Measurements from ENCODE around the gene C18orf63.

DNA sequence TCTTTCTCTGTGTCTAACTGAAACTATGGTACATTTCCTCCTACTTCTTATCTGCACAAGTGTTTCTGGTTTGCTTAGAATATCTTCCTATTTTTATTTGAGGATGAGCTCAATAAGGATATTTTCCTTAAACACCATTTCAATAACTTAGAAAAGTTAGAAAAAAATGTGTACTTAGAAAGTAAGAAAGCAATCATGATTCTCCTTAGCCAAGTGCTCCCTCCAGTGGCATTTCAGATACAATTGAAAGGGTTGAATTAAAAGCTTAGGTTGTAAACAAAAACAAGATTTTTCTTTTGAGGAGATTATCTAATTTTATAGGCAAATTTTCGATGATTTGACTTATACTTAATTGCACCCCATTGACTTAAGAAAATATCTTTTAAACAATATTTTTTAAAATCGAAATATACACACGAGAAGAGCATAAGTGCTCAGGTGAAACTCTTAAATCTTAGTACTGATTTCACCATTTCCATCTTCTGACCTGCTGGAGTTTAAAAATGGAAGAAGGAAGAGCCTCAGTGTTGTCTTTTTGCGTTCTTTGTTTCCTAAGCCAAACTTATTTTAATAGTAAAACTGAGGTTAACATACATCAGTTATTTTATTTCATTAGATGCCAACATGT lies 26.9 kb downstream of the C18orf63 start:
- TF ChIP-seq, protein P1, sequence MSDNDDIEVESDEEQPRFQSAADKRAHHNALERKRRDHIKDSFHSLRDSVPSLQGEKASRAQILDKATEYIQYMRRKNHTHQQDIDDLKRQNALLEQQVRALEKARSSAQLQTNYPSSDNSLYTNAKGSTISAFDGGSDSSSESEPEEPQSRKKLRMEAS (IDR thresholded peaks at IDR 0.05; ENCODE audit: insufficient read depth, insufficient read length) = no peak
- TF ChIP-seq, protein P2, sequence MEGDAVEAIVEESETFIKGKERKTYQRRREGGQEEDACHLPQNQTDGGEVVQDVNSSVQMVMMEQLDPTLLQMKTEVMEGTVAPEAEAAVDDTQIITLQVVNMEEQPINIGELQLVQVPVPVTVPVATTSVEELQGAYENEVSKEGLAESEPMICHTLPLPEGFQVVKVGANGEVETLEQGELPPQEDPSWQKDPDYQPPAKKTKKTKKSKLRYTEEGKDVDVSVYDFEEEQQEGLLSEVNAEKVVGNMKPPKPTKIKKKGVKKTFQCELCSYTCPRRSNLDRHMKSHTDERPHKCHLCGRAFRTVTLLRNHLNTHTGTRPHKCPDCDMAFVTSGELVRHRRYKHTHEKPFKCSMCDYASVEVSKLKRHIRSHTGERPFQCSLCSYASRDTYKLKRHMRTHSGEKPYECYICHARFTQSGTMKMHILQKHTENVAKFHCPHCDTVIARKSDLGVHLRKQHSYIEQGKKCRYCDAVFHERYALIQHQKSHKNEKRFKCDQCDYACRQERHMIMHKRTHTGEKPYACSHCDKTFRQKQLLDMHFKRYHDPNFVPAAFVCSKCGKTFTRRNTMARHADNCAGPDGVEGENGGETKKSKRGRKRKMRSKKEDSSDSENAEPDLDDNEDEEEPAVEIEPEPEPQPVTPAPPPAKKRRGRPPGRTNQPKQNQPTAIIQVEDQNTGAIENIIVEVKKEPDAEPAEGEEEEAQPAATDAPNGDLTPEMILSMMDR (IDR thresholded peaks at IDR 0.05; ENCODE audit: extremely low read depth in 1 of 2, insufficient read depth in 1 of 2, low read depth in 1 of 2, low read length in 2 of 2) = peak; percentile 24 to 25
- no peak for TF ChIP-seq POLR2A (IDR thresholded peaks at IDR 0.05; ENCODE audit: low read depth, low read length)
- no peak for TF ChIP-seq EZH2 (IDR thresholded peaks at IDR 0.05; ENCODE audit: borderline replicate concordance, low read depth, low read length, severe bottlenecking)
- TF ChIP-seq FOS (IDR thresholded peaks at IDR 0.05; ENCODE audit: borderline replicate concordance, insufficient read depth, low read length) = no peak
- TF ChIP-seq POLR2AphosphoS5 (IDR thresholded peaks at IDR 0.05; ENCODE audit: insufficient read depth, low read depth, low read length) = no peak
- no peak for TF ChIP-seq MYC (IDR thresholded peaks at IDR 0.05; ENCODE audit: low read depth, low read length)

Data from endothelial cell of umbilical vein (primary cell).